Measurements from ENCODE around the gene DNM3. TPM values are rescaled to one million over a fixed set of nuclear protein-coding genes. Genes with fewer than 3 reads are reported as not detected.

The DNM3 gene
- polyA plus RNA-seq, 3 donors, result 0.15 TPM; not detected in 2

- Histone ChIP-seq H3K9ac (ENCODE audit: insufficient read depth, low read length, poor library complexity, severe bottlenecking) (no peak overlapping the region), H3K79me2 (ENCODE audit: insufficient read depth, low read length) (no peaks in the 10 kb centered on the region), H4K20me1 (ENCODE audit: insufficient read depth, low read length) (no peaks in the 10 kb centered on the region), H3K27ac (ENCODE audit: low read depth in 1 of 2, low read length in 2 of 2) (no peak overlapping the region), H2AFZ (ENCODE audit: insufficient read depth, low read depth, low read length, poor library complexity, severe bottlenecking) (no peak overlapping the region), H3K9me3 (replicated peaks in 1 of 2; ENCODE audit: control insufficient read depth in 1 of 2, insufficient read depth in 1 of 2, low read length in 2 of 2) (no peaks in the 10 kb centered on the region), H3K27me3 (ENCODE audit: control insufficient read depth in 2 of 2, insufficient read depth in 2 of 2, low read length in 2 of 2) (no peaks in the 10 kb centered on the region), H3K4me3 (replicated peaks in 1 of 3; ENCODE audit: low read depth in 2 of 3, low read length in 3 of 3) (no peak overlapping the region), H3K4me1 (ENCODE audit: control insufficient read depth in 1 of 2, insufficient read depth in 2 of 2, low read length in 2 of 2) (no peaks in the 10 kb centered on the region), H3K36me3 (replicated peaks in 1 of 2; ENCODE audit: control insufficient read depth in 1 of 2, insufficient read depth in 2 of 2, low read length in 2 of 2) (no peaks in the 10 kb centered on the region), H3K4me2 (replicated peaks; ENCODE audit: extremely low read depth, low read length, poor library complexity, severe bottlenecking) (no peak overlapping the region)
- no peak for DNase-seq
- H3K4me1 Mint-ChIP-seq, result peaks cover 2% of the 10 kb centered on the region
- peaks cover 0 to 4% (median 0%) of the 10 kb centered on the region in 3 donors for H3K27me3 Mint-ChIP-seq (ENCODE audit: low read depth in 3 of 3)
- 86% methylated on average over 1 of the region's 1 CpG for WGBS (ENCODE audit: insufficient coverage)
- peaks cover 0 to 2% (median 0%) of the 10 kb centered on the region in 7 donors for H3K9me3 Mint-ChIP-seq
- no peak overlapping the region for H3K4me3 Mint-ChIP-seq
- TF ChIP-seq CTCF (IDR thresholded peaks at IDR 0.05), result no peak
- intact Hi-C loops (cut with micrococcal nuclease), result no loop called here
- no peak overlapping the region for H3K27ac Mint-ChIP-seq
- H3K36me3 Mint-ChIP-seq, result no peaks in the 10 kb centered on the region
Observed at GRCh38 chr1:172088256-172088655, 247.0 kb downstream of the DNM3 start.

DNA sequence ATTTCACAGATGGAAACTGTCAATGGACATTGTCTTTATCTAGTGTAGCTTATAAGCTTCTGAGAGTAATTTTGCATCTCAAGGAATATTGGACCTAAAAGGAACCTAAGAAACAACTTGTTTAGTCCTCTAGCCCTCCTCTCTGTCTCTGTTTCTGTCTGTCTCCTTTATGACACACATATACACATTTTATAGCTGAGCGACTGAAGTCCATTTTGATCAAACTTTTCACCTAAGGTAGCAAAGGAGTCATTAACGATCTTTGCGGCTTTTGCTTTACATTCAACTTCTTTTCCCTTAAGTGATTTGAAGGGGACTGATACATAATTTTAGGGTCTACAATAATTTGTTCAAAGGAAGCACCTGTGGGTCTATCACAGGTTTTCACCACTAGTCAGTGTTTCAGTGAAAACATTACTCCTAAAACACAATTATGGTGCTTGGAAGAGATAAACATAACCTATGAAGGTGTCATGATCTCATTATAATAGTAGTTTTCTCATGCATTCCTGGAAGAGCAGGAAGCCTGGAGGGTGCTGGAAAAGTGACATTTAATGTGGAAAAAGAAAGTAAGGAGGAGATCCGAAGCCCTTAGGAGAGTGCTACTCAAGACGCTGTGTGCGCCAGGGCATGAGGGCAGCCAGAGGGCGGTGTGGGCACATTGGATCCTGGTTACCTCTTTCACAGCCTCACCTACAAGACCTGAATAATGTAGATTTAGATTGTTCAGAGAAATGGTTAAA, 248.6 kb downstream of the DNM3 start:
- DNase-seq, result no peak
- Histone ChIP-seq H3K4me2 (replicated peaks; ENCODE audit: extremely low read depth, low read length, poor library complexity, severe bottlenecking) (no peak overlapping the region), H3K4me3 (replicated peaks in 1 of 3; ENCODE audit: low read depth in 2 of 3, low read length in 3 of 3) (no peak overlapping the region), H3K27ac (ENCODE audit: low read depth in 1 of 2, low read length in 2 of 2) (no peak overlapping the region), H3K27me3 (ENCODE audit: control insufficient read depth in 2 of 2, insufficient read depth in 2 of 2, low read length in 2 of 2) (no peaks in the 10 kb centered on the region), H2AFZ (ENCODE audit: insufficient read depth, low read depth, low read length, poor library complexity, severe bottlenecking) (no peak overlapping the region), H3K9ac (ENCODE audit: insufficient read depth, low read length, poor library complexity, severe bottlenecking) (no peak overlapping the region), H3K9me3 (replicated peaks in 1 of 2; ENCODE audit: control insufficient read depth in 1 of 2, insufficient read depth in 1 of 2, low read length in 2 of 2) (no peaks in the 10 kb centered on the region), H4K20me1 (ENCODE audit: insufficient read depth, low read length) (no peaks in the 10 kb centered on the region), H3K4me1 (ENCODE audit: control insufficient read depth in 1 of 2, insufficient read depth in 2 of 2, low read length in 2 of 2) (no peaks in the 10 kb centered on the region), H3K36me3 (replicated peaks in 1 of 2; ENCODE audit: control insufficient read depth in 1 of 2, insufficient read depth in 2 of 2, low read length in 2 of 2) (no peaks in the 10 kb centered on the region), H3K79me2 (ENCODE audit: insufficient read depth, low read length) (no peaks in the 10 kb centered on the region)
- H3K27ac Mint-ChIP-seq, result no peak overlapping the region
- WGBS (ENCODE audit: insufficient coverage), result no CpG with 5 or more reads among the region's 7 CpGs
- peak; percentile 12 for TF ChIP-seq CTCF (IDR thresholded peaks at IDR 0.05)
- intact Hi-C loops (cut with micrococcal nuclease), result no loop called here
- H3K9me3 Mint-ChIP-seq, result peaks cover 0 to 2% (median 0%) of the 10 kb centered on the region in 7 donors
- H3K36me3 Mint-ChIP-seq, result no peaks in the 10 kb centered on the region
- no peak overlapping the region for H3K4me3 Mint-ChIP-seq
- peaks cover 2% of the 10 kb centered on the region for H3K4me1 Mint-ChIP-seq
- H3K27me3 Mint-ChIP-seq (ENCODE audit: low read depth in 3 of 3), result peaks cover 0 to 4% (median 0%) of the 10 kb centered on the region in 3 donors
